B cell (primary cell): ENCODE measurements around the gene KPNA1. TPM values are rescaled to one million over a fixed set of nuclear protein-coding genes. Genes with fewer than 3 reads are reported as not detected.

Experiments
- ATAC-seq: fragments of 200-7000 bp; cut with Tn5 transposase; one replicate; pipeline ENCODE4 v1.10.0; 2021; ENCODE audit warnings: low read depth, mild to moderate bottlenecking, moderate number of reproducible peaks, moderate library complexity
- CTCF ChIA-PET: fragments of 350-600 bp; sonication (Branson Sonifier 250); formaldehyde crosslinking; loops from one replicate; lab custom pipeline; 2021; ENCODE audit warnings: antibody characterized with exemption, inconsistent platforms; lab: Charles Lee
- POLR2A ChIA-PET: fragments of 350-600 bp; sonication (Branson Sonifier 250); formaldehyde crosslinking; loops from one replicate; lab custom pipeline; 2021; ENCODE audit warnings: antibody characterized with exemption; lab: Charles Lee
- DNase-seq: peaks from one replicate; pipeline ENCODE4 v3.0.0; 2013
- H2AFZ ChIP-seq: 2 replicates; pipeline ENCODE4 v1.6.1; 2012; ENCODE audit warnings: mild to moderate bottlenecking, low read depth, low read length; ENCODE audit not compliant: insufficient read depth, poor library complexity, severe bottlenecking
- H3K27ac ChIP-seq, 2 donors: 1 replicate in 1 of 2; 2 replicates in 1 of 2; pipeline ENCODE4 v1.5.1; 2012 to 2013; ENCODE audit warnings: low read length in 2 of 2, mild to moderate bottlenecking in 2 of 2, moderate library complexity in 1 of 2
- H3K27me3 ChIP-seq, 4 experiments: fragments of 200-600 bp in 1 of 4; sonication (generic) in 1 of 4; replicated peaks in 1 of 4; 1 replicate in 2 of 4; 2 replicates in 2 of 4; pipeline versions ENCODE4 v1.6.1 to v1.7.0; 2013 to 2016; ENCODE audit warnings: low read length in 3 of 4, mild to moderate bottlenecking in 2 of 4, mixed read lengths in 1 of 4, moderate library complexity in 1 of 4; ENCODE audit not compliant: insufficient read depth in 4 of 4, control insufficient read depth in 3 of 4; ENCODE audit errors: control extremely low read depth in 1 of 4
- H3K36me3 ChIP-seq, 2 experiments: replicated peaks in 1 of 2; 1 replicate in 1 of 2; 2 replicates in 1 of 2; pipeline versions ENCODE4 v1.6.1 to v1.7.1; 2013; ENCODE audit warnings: low read length in 1 of 2; ENCODE audit not compliant: insufficient read depth in 2 of 2, control insufficient read depth in 1 of 2; ENCODE audit errors: control extremely low read depth in 1 of 2, extremely low read depth in 1 of 2
- H3K4me1 ChIP-seq, 2 donors: fragments of 200-600 bp in 1 of 2; sonication (generic) in 1 of 2; 1 replicate in 1 of 2; 2 replicates in 1 of 2; pipeline versions ENCODE4 v1.5.1 to v1.6.1; 2013 to 2017; ENCODE audit warnings: low read length in 2 of 2; ENCODE audit not compliant: control insufficient read depth in 2 of 2, insufficient read depth in 2 of 2
- H3K4me2 ChIP-seq: replicated peaks from 2 replicates; pipeline ENCODE3; 2012; ENCODE audit warnings: mild to moderate bottlenecking, low read depth, low read length; ENCODE audit not compliant: poor library complexity, severe bottlenecking
- H3K4me3 ChIP-seq, 5 experiments: fragments of 200-600 bp in 1 of 5; sonication (generic) in 1 of 5; 1 replicate in 3 of 5; 2 replicates in 2 of 5; pipeline versions ENCODE4 v1.5.1 to v1.7.0; 2011 to 2016; ENCODE audit warnings: low read length in 4 of 5, mild to moderate bottlenecking in 4 of 5, low read depth in 2 of 5, control low read depth in 1 of 5, moderate library complexity in 1 of 5; ENCODE audit not compliant: insufficient read depth in 1 of 5; ENCODE audit errors: control extremely low read depth in 1 of 5, extremely low read depth in 1 of 5
- H3K79me2 ChIP-seq: fragments of 200-600 bp; sonication (generic); one replicate; pipeline ENCODE4 v1.6.0; 2016; ENCODE audit warnings: low read length; ENCODE audit not compliant: control insufficient read depth, insufficient read depth
- H3K9ac ChIP-seq: fragments of 200-600 bp; sonication (generic); 2 replicates; pipeline ENCODE4 v1.6.1; 2017; ENCODE audit warnings: mild to moderate bottlenecking, low read length, moderate library complexity
- H3K9me3 ChIP-seq, 3 donors: one replicate each; pipeline versions ENCODE4 v1.6.1 to v1.7.1; 2013; ENCODE audit warnings: low read length in 2 of 3; ENCODE audit not compliant: control insufficient read depth in 2 of 3, insufficient read depth in 1 of 3; ENCODE audit errors: control extremely low read depth in 1 of 3
- H4K20me1 ChIP-seq: 2 replicates; pipeline ENCODE4 v1.6.0; 2012; ENCODE audit warnings: mild to moderate bottlenecking, low read length; ENCODE audit not compliant: insufficient read depth, control insufficient read depth, poor library complexity, severe bottlenecking
- H3K27ac Mint-ChIP-seq: one replicate; pipeline ENCODE4 v1.8.0; 2021; ENCODE audit warnings: mixed read lengths
- H3K27me3 Mint-ChIP-seq: one replicate; pipeline ENCODE4 v1.8.0; 2021; ENCODE audit warnings: mixed read lengths
- H3K4me1 Mint-ChIP-seq: one replicate; pipeline ENCODE4 v1.8.0; 2021; ENCODE audit warnings: mixed read lengths
- H3K4me3 Mint-ChIP-seq: one replicate; pipeline ENCODE4 v1.8.0; 2021; ENCODE audit warnings: mixed read lengths
- H3K9me3 Mint-ChIP-seq: one replicate; pipeline ENCODE4 v1.8.0; 2022; ENCODE audit warnings: mixed read lengths; ENCODE audit not compliant: insufficient read depth
- CTCF ChIP-seq: fragments of 200-600 bp; IDR thresholded peaks from one replicate; pipeline ENCODE4 v1.8.0; 2022; ENCODE audit warnings: antibody characterized with exemption, mild to moderate bottlenecking
- EZH2 ChIP-seq: IDR thresholded peaks from 2 replicates; pipeline ENCODE4 v1.6.1; 2012; ENCODE audit warnings: borderline replicate concordance, low read depth, mild to moderate bottlenecking, moderate library complexity, low read length; ENCODE audit not compliant: insufficient read depth, poor library complexity, severe bottlenecking
- WGBS: methylation state at CpG from one replicate; pipeline ENCODE4 v1.1.5; 2013; ENCODE audit warnings: missing lambda C conversion rate; ENCODE audit not compliant: insufficient coverage; 5-methylcytosine and 5-hydroxymethylcytosine counted together
- intact Hi-C: fragments of 100-400 bp; cut with micrococcal nuclease; formaldehyde crosslinking; loops from one replicate; pipeline ENCODE4 v1.10.0; 2022
- polyA plus RNA-seq: library from polyadenylated mRNA; depleted of rRNA; stranded (reverse); fragments of >200 nt; gene quantifications from 2 replicates; pipeline ENCODE4 v1.2.3, GENCODE V29; 2012
- total RNA-seq, 2 donors: library from RNA; stranded (reverse); fragments of 120-200 nt in 1 of 2; gene quantifications; 1 replicate in 1 of 2; 2 replicates in 1 of 2; pipeline versions ENCODE4 v1.2.3 to v1.2.4, GENCODE V29; 2013 to 2022

Gene KPNA1
- total and polyA plus RNA-seq, 2 donors (not counting 1 experiment from before 2014, with no cell fraction given), result 14.9 to 79.4 TPM

GRCh38 chr3:122427857-122428471 is 86.8 kb downstream of the KPNA1 start:
- Mint-ChIP-seq H3K4me3 (no peak overlapping the region), H3K9me3 (no peaks in the 10 kb centered on the region), H3K27me3 (no peaks in the 10 kb centered on the region), H3K4me1 (no peaks in the 10 kb centered on the region), H3K27ac (peak overlapping the region; percentile 5)
- no peak for TF ChIP-seq CTCF
- TF ChIP-seq EZH2, result no peak
- no peak overlapping the region for H3K9ac ChIP-seq
- intact Hi-C loops, result no loop called here
- no peak overlapping the region for H2AFZ ChIP-seq
- ATAC-seq, result no peak
- no peak overlapping the region for H3K4me3 ChIP-seq
- no peaks in the 10 kb centered on the region for H3K27me3 ChIP-seq
- ChIA-PET POLR2A (no interaction called here), CTCF (no interaction called here)
- peaks cover 1 to 4% (median 4%) of the 10 kb centered on the region in 3 donors for H3K9me3 ChIP-seq
- H4K20me1 ChIP-seq, result no peaks in the 10 kb centered on the region
- no peak overlapping the region for H3K4me2 ChIP-seq
- DNase-seq, result no peak
- H3K36me3 ChIP-seq, result peaks cover 25 to 44% of the 10 kb centered on the region in 2 experiments
- H3K27ac ChIP-seq, result peak overlapping the region in 1 of 2 donors; percentile 37
- no CpG with 5 or more reads among the region's 2 CpGs for WGBS
- H3K4me1 ChIP-seq, result no peaks in the 10 kb centered on the region
- peaks cover 8% of the 10 kb centered on the region for H3K79me2 ChIP-seq

GRCh38 chr3:122421836-122422235 is 92.9 kb downstream of the KPNA1 start:
- Histone ChIP-seq H3K27me3 (no peaks in the 10 kb centered on the region), H3K9me3 (no peaks in the 10 kb centered on the region), H3K4me2 (no peak overlapping the region), H4K20me1 (no peaks in the 10 kb centered on the region), H2AFZ (no peak overlapping the region), H3K36me3 (peaks cover 9 to 36% of the 10 kb centered on the region in 2 experiments), H3K79me2 (peaks cover 32% of the 10 kb centered on the region), H3K4me1 (peaks cover 6% of the 10 kb centered on the region in 2 donors), H3K27ac (no peak overlapping the region), H3K9ac (no peak overlapping the region), H3K4me3 (no peak overlapping the region)
- ChIA-PET CTCF (no interaction called here), POLR2A (no interaction called here)
- no peak for DNase-seq
- WGBS, result no CpG with 5 or more reads among the region's 2 CpGs
- ATAC-seq, result no peak
- Mint-ChIP-seq H3K27ac (no peak overlapping the region), H3K9me3 (no peaks in the 10 kb centered on the region), H3K4me1 (peaks cover 16% of the 10 kb centered on the region), H3K4me3 (no peak overlapping the region), H3K27me3 (no peaks in the 10 kb centered on the region)
- TF ChIP-seq EZH2 (no peak), CTCF (no peak)
- intact Hi-C loops, result no loop called here
